Dedifferentiated amniotic fluid mesenchymal stem cell (primary cell): ENCODE data around the gene ELMO1.

ENCODE experiments used
- DNase-seq: peaks from one replicate; pipeline ENCODE4 v3.0.0-alpha.2; 2016; ENCODE audit errors: extremely low spot score

ELMO1 gene

DNA sequence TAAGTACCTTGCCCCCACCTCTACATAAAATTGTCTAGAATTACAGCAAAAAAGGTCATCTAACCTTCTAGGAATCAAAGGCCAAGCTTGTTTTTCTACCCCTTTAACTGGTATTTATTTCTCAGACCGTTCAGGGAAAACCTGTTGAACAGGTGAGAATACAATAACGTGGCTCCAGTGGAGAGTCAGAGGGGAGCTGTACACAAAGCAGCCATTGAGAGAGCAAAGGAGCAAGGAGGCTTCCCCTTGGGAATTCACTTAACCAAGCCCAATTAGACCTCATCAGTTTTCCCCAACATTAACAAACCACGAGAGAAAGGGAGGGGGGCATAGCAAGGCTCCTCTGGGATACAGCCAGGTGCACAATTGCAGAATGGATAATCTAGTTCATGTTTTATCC is 101.9 kb downstream of the ELMO1 start:
- no peak for DNase-seq

DNA sequence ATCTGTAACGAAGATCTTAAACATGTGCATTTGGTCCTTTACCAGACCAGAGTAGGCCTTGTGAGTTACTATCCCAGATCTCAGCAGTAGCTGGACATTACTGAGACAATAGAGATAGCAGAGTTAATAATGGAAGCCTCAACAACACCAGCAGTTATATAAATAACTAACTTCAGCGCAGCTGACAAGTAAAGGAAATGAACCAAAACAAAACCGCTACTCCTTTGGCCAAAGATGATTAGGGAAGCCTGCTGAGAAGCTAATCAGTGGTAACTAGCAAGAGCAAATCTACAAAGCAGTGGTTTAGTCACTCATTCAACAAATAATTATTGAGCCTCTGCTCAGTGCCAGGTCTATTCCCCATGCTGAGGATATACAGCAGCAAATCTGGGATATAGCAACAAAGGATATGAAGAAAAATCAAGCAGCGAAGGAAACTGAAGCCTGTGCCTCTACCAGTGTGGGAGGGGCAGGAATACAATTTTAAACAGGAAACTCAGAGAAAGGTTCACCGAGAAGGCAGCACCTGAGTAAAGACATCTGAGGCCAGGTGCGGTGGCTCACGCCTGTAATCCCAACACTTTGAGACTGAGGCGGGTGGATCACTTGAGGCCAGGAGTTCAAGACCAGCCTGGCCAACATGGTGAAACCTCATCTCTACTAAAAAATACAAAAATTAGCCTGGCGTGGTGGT is 103.6 kb downstream of the ELMO1 start:
- no peak for DNase-seq

DNA sequence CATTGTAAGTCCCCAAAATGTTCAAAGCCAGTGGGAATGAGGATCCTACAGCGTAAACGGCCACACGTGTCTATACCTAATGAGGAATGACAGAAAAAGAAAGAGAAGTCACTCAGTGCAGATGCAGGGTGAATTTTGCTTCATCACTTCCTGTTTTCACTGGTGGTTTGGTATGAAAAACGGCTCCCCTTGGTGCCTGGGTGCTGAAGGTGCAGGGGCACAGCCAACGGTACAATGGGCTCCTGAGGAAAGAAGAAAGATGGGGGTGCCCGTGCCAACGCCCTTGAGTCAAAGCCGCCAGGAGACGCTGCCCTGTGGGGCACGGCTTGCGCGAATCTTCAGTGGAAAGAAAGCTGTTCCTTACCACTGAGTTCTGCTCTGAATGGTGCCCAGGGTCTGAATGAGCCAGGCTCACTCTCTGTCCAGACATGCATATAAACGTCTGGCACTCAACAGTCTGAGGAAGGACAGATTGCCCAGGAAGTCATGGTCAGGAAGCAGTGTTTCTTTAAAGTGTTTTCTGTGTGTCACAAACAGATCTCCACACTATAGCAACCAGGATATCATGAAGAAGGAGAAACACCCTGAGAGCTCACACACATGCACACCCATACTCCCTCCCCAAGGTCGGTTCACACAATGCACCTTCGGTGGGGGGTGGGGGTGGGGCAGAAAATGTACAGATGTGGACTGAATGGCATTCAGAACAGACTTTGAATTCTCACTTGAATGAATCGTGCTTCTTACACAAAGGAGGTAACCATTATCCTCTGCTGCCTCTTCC is 105.8 kb downstream of the ELMO1 start:
- DNase-seq = no peak

DNA sequence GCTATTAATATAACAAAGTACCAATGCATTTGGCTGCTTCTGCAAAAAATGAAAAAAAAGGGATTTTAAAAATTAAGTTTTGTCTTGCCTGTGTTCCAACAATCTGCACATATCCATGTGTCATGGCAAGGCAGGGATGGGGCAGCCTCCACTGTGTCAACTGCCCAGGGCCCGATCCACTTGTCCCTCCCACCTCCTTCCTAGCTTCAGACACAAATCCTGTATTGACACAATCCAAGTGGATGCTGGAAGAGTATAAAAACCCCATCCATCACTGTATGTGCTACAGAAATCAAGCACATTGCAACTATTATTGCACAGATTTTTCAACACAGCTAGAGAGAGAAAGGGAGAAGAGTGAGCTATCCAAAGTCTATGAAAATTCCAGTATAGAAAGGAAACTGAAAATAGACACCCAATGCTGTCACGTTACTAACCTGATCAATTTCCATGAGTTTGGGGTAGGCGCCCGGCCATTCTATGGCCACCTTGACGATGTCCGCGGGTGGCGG is 106.4 kb downstream of the ELMO1 start:
- no peak for DNase-seq

DNA sequence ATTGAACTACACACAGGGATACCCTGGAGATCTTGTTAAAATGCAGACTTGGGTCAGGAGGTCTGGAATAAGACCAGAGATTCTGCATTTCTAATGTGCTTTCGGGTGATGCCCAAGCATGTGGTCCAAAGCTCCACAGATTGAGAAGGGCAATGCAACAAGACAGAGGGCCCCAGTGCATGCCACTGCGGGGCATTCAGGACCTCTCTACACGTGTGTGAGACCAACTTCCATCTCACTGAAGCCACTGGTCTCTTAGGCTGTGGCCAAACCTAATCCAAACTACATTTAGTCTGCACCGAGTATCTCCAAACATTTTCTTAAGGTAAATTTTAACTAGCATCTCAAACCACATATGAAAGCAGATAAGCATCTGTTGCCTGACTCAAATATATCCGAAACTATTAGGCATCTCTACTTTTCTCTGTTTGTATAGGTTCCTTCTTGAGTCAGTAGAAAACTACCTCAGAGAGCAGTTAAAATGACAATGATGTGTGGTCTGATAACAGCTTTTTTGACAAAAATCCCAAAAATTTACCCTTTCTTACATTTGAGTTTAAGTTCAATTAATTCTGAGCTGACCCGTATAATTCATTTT is 107.5 kb downstream of the ELMO1 start:
- DNase-seq = no peak

DNA sequence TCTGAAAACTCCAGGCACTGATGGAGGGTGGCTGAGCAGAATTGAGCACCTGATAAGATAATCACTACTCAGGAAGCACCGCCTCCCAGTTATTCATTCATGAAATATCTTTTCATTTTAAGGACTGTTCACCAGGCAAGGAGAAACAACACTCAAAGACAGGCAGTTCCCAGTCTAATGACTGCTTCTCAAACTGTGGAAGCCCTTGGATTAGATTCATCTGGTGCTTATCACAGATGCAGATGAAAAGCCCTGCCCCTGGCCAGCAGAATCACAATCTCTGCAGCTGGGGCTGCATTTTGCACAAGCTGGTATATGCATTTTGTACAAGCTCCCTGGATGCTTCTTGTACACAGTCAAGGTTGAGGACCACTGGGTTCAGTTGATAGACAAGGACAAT is 109.7 kb downstream of the ELMO1 start:
- no peak for DNase-seq

DNA sequence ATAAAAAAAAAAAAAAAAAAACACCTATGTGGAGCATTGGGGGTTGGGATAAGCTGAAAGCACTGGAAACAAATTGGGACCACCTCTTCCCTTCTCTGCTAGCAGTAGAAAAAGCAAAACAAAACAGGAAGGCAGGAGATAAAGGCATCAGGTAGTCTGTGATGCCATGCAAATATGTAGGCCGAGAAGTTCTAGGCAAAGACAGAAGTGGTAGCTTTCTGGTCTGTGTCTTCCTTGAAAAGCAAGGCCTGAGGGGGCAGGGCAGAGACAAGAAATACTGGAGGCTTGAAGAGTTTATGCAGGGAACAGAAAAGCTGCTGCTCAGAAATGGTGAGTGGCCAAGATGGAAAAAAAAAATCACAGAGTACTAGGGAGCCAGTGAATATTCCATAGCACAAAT is 111.1 kb downstream of the ELMO1 start:
- DNase-seq = no peak

DNA sequence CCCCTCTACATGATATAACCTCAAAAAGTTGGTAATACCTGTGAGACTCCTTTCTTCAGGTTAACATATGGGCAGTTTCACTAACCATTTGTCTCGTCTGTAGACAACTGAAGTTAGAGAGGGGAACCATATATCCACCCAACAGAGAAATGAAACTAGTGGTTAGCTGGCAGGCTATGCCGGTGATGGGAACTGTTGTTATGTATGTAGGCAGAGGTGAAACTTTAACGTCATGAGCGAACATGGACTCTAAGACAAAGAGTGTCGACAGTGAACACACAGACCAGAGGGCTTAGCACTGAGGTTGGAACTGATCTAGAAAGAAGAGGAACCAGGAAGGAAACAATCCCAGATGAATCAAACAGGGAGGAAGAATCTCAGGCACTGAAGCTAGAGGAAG is 112.4 kb downstream of the ELMO1 start:
- DNase-seq = no peak

DNA sequence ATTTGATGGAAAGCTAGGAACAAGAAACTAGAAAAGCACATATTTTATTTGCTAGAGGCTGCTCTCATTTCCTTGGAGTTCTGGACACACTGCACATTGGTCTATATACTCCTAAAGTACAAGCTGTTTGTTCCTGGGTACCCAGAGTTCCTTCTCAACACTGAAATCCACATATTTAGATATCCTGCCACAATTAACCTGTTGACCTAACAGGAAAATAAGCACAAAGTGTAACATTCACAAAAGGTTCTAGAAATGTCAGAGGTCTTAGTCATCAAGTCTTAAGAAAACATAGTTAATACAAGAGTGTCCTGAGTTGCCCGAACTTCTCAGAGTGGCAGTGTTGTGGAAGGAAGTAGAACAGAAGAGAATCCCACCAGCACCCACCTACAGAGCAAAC is 115.6 kb downstream of the ELMO1 start:
- DNase-seq = no peak

DNA sequence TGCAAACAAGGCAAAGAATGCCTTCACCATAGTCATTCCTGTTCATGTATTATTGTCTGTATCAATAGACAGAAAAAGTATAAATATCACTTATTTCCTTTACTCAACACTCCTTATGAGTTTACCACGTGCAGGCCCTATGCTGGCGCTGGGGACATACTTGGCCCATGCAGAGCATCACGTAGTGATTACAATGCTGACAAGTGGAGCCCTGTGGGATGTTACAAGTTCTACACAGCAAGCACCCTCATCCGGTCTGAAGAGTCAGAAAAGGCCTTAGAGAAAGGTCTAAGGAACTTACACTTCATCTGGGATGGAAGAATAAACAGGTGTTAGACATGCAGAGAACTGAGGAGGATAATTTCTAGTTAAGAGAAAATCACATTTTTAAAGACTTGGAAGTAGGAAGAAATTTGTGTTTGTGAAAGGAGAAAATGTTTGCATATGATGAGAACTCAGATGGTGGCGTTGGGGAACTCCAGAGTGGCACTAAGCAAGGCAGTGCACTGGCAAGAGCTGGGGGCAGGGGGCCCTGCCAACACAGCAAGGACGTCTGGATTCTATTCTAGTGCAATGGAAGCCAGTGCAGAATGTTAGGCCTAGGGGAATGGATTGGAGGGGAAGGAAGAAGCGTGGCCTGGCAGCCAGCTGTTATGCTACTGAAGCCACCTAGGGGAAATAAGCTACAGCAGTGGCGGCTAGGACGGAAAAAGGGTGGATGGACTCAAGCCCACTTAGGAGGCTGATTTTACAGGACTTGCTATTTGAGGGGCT is 116.2 kb downstream of the ELMO1 start:
- no peak for DNase-seq

DNA sequence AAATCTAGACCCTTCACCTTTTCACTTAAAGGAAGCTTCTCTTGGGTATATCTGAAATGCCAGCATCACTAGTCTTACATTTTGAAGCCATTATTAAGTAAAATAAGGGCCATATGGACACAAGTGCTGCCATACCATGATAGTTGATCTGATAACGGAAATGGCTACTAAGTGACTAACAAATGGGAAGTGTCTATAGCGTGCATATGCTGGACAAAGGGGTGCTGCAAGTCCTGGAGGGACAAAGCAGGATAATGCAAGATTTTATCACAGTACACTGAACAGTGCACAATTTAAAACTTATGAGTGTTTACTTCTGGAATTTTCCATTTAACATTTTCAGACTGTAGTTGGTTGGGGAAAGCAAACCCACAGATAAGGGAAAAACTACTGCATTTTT is 117.9 kb downstream of the ELMO1 start:
- DNase-seq = no peak

DNA sequence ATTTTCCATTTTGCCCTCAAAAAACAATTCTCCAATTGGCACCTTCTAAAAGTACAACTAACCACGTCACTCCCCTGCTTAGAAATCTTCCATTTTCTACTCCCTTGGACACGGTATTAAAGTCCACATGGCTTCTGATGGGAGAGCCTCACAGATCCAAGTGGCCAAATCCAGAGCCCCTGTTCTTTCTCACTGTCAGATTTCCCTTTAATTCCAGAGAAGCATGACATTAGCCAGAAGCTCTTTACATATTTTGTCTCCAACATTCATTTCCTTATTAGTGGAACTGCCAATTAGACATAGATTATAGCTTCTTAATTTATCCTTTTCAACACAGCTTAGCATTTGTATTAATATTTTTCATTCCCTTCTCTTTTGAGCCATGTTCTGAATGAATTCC is 118.7 kb downstream of the ELMO1 start:
- DNase-seq = no peak

DNA sequence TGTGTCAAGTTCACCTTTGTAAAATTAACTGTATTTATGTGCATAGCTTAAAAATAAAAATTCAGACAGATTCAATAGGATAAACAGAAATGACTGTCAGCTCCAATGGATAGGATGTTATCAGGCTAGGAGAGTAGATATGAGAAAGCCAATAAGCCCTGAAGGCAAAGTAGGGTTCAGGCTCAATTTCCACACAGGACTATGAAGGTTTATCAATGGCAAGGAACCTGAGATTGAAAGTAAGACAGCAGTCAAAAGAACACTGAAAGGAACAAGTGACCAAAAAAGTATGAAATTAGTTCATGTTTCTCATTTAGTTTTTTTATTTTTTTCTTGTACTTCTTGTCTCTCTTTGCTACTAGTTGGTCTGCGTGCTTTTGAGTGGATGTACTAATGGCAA is 121.4 kb downstream of the ELMO1 start:
- no peak for DNase-seq

DNA sequence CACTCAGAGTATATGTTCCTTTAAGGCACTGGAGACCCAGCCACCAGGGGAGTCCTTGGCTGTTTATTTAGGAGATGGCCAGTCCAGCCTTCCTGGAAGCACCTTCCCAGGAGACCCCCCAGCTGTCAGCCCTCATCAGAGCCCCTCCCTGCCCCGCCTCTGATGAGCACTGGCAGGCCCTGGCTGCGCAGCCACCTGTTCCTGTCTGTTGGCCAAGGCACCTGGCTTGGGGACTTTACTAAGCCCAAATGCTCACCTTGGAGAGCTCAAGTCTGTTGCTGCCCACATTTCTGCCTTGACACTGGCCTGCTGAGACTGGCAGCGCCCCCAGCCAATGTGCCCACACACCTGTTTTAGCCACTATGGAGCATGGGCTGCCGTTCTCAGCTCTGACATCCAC is 124.7 kb downstream of the ELMO1 start:
- no peak for DNase-seq

DNA sequence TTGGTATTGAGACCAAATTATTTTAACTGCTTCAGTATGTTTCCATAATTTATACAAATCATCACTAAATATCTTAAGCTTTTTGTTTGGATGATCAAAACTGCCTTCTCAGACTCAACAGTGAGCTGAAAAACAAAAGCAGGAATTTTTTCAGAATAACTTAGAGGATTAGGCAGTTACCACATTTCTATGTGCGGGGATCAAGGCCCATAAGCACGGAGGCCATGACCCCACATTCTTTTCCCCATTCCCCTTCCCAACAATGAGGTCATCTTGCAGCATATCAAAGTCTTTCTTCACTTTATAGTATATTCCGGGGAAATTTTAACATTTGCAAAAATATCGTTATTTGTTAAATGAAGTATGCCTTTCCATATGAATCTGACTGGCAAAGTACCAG is 125.8 kb downstream of the ELMO1 start:
- DNase-seq = no peak

DNA sequence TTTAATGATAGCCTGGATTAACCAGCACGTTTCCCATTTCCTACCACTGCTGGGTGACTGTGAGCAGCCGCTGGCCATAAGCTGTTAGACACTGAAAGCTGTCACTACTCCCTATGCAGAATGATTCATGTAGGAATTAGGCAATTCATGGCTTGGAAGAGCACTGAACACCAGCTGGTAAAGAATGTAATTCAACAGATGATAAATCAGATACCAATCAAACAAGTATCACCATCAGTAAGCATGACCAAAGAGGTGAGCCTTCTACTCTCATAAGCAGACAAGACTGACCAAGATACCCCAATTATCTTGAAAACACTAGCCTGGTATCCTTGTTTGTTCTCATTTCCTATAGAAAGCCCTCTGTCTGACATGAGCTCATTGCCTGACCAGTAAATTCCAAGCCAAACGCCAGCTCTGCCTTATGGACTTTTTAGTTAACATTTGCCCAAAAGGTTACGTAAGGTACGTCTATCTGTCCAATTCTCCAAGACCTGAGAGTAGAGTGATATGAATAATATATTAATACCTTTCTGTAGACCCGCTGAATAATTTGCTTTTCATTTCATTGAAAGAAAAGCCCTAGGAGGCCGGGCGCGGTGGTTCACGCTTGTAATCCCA is 127.7 kb downstream of the ELMO1 start:
- DNase-seq = no peak

DNA sequence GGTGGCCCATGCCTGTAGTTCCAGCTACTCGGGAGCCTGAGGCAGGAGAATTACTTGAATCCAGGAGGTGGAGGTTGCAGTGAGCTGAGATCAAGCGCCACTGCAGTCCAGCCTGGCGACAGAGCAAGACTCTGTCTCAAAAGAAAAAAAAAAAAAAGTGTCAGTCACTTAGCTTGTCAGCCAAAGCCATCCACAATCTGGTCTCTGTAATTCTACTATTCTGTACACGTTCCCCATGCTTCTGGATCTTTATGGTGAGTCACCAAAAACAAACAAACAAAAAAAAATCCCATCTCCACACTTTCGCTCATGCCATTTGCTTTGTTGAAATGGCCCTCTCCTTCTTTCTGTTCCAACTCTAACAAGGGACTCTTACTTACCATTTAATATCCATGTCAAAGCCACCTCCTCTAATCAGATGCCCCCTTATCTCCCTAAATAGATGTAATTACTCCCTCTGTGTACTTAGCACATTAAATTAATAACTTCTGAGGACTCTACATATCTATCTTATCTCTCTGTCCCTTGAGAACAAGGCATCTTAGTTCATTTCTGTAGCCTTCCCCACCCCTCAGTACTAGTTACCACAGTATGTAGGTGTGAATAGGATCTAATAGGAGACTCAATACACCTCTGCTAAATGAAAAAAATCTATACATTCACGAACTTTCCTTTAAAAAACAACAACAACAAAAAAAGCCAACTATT is 128.4 kb downstream of the ELMO1 start:
- DNase-seq = no peak

DNA sequence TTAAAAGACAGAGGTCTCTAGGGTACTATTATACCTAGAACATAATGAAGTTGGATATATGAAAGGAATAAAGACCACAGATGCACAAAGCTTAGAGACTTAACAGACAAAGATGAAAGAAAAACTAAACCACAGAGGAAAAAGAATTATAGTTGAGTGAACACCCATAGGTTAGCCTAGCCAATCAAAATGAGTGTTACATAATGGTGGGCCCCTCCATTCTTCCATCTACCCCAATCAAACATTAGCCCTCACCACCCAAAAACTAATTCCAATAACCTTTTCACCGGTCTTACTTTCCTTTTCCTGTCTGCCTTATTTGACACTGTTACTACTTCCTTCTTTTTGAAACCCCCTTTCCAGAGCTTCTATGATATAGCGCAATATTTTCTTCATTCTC is 130.1 kb downstream of the ELMO1 start:
- DNase-seq = no peak

DNA sequence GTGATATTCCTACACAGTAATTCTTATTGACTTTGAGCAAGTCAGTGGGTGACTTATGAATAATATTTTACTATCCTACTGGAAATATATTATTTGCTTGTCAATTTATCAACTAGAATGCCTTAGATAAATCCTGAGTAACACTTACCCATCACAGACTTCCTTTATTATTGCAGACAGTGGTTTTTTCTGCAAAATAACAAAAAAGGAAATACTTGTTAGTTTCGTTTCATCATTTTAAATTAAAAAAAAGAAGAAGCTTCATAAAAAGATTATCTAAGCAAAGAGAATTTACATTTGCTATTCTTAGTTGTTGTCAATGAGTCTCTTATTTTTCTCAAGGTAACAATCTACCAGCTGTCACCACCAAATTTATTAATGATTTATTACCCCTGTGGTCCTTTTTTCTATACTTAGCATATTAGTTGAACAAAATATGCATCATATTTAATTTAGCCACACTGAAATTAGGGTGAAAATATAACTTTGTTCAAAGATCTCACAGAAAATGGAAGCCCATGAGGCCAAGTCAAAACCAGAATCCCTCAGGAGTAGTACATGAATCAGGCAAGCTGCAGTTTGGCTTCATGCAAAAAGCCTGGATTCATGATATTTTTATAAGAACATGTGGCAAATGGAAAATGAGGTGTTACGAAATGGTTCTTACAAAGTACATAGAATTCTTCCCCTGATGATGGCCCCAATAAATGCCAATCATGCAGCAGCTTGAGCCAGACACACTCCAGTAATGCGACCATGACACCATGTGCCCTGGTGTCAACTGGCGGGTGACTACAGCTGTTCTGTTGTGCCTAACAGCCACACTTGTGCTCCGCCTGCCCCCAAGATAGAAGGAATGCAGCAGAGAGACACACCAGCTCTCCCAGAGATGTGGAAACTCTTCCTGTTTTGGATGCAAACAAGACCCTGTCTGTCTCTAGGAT is 132.6 kb downstream of the ELMO1 start:
- DNase-seq = no peak

DNA sequence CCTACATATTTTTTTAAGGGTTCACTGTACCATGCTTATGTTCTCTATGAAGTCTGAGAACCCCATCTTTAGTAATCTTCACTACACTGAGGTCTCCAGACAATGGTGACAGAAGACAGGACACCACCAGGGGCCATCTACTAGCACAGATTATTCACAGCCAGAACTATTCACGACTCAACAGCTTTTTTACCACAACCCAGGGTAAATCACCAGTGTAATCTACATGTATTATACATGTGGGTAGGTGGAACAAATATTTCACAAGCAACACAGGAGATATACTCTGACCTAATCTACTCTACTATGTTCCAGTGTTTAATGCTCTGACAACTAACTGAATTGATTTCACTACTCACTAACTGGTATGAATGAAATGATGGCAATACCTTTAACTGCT is 136.1 kb downstream of the ELMO1 start:
- no peak for DNase-seq
